ENCODE results near the gene PKD1L1.
"Not testable (repeated sequence)": the region's sequence is repeated elsewhere in the genome, so short reads cannot be mapped to it uniquely, and the experiment has no call there.

PKD1L1 gene

DNA sequence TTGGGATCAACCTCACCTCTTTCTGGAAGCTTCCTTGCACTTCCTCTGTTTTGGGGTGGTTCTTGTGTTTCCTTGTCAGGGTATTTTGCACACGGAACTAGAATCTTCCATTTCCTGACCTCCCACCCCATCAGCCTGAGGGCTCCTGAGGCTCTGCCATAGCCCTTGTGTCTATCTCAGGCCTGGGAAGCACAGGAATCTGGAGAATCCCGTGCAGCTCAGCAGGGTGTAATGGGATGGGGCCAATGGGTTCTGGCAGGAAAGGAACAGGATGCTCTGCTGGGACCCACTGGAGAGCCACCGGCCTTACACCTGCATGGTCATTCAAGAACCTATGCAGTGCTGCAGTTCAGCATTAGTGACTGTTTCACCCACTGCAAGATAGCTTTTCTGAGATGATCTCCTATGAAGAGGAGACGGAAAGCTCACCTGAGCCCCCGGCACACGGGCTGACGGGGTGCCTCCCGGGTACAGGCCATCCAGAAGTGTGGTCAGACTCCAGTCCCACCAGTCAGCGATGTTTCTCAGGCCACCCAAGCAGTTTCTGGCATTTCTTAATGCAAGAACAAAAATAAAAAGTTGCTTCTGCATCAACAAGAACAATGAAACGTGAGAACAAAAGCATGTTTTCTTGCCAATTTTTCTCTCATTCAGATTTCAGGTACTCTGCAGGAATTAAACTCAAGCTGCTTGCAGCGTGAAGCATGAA lies 133.2 kb downstream of the PKD1L1 start:
- DNase-seq (ENCODE audit: low spot score), result no peak

DNA sequence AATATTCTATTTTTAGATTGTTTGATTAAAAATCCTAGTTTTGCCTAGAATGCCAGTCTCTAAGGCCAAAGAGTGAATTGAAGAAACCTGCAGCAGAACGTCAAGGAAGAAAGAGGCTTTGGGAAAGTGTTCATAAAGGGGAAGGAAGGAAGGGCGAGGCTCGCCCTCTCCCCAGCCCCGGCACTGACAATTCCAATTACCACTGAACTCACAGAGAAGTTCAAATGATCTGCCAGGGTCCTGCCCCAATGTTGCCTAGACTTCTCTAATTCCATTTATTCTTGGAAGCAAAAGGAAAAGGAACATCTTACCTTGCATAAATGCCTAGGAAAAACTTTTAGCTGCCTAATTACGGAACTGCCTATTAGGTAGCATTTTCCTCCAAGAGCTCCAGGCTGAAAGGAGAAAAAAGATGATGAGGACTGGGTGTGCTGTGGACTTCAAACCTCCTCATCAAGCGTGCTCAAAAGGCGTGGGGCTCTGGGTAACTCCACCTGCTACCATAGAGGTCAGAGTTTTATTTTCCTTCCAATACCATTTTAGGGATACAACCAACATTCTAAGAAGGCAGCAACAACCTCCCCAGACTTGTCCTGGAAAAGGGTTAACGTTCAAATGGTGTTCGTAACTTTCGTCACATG lies 134.5 kb downstream of the PKD1L1 start:
- DNase-seq (ENCODE audit: low spot score), result no peak

DNA sequence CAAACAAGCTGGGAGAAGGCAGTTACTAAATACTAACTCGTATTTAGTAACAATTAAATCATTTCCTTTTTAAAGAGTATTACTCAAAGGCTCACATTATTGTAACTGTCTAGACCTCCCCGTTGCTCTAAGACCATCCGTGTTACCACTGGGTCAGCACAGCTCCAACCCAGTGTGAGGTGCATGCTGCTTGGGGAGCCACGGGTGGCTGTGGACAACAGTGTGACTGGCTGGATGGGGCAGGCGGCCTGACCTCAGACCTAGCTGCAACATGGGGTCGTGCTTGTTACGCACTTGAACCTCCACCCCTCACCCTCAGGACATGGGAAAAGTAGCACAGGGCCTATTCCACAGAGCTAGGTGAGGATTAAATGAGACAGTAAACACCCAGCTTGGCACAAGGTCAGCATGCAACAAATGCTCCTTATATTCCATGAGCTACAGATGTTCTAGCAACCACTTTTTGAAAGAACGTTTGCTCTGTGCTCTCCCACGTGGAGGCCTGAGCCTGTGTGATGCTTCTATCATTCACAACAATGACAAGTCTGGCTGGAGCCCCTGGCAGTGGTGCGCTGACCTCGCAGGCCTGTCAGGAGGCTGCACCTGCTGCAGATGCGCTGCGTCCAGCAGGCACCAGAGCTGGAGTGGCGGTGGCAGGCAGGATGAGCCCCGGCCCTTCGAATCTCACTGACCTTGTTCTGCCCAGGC lies 135.7 kb downstream of the PKD1L1 start:
- DNase-seq (ENCODE audit: low spot score), result no peak

DNA sequence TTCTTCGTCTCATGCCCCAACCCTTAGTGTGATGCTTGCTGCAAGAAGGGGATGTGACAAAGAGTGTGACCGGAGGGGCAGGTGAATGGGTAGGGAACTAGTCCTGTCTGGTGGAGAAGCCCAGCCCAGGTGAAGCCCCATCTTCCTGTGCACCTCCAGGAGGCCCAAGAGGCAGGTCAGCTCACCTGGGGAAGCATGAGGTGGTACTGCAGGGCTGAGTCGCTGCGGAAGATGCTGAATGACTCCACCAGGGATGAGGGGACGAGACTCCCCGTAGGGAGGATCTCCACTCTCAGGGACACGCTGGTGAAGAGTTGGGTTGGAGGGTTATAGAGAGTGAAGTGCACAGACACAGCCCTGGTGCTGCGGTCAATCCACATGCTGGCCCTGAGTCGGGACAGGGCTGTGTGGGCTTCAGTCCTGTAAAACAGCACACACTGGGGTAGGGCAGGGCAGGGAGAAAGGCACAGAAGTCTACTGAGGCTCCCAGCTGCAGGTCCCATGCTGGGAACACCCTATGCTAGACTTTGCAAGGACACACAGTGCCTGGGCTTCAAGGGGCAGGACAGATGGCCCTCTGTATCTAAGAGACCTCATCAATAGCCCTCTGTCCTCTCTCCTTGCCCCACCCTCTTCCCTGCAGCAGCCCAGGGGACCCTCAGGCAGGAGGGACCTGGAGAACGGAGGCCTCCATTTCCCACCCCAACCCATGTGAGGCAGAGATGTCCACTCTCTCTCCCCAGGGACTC lies 136.5 kb downstream of the PKD1L1 start:
- no peak for DNase-seq (ENCODE audit: low spot score)

DNA sequence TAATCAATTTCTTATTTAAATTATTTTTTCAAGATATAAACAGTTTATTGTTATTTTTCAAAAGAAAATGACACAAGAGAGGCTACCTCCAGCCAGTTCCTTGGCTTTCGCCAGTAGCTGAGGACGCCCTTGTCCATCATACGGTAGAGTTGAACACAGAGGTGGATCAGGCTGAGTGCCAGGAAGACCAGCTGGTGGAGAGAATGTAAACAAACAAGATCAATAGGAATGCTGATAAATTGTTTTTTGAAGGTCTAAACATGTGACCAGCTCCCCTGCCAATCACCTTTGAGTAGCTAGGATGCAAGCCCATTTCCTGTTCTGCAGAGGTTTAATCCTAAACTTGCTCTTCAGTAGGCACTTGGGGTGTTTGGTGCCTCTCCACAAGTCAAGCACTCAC lies 138.9 kb downstream of the PKD1L1 start:
- DNase-seq (ENCODE audit: low spot score), result no peak

DNA sequence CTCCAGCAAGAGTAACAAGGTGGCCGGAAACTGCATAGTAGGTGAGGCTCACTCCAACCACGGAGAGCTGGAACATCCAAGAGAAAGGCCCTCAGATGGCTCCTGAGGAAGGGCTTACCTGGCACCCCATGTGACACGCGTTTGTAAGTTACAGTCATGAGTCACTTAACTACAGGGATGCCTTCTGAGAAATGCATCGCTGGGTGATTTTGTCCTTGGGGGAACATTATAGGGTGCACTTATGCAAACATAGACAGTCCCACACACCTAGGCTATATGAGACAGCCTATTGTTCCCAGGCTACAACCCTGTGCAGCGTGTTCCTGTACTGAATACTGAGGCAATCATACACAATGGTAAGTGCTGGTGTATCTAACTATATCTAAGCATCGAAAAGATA lies 139.9 kb downstream of the PKD1L1 start:
- no peak for DNase-seq (ENCODE audit: low spot score)

DNA sequence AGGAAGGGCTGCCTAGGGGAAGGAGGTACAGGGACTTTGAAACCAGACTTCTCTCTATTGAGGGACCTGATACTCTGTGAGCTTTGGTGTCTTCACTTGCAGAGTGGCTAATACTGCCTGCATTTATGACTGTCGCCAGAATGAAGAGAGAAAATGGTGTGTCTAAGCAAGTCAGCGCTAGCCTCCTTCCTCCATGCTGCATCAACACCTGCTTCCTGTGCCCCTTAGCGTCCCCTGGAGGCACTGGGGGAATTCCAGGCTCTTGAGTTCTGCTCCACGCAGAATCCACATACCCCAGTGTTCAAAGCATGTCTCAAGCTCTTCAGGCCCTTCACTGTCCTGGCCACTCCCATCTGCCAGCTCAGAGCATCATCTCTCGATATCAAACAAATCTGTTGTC lies 140.5 kb downstream of the PKD1L1 start:
- no peak for DNase-seq (ENCODE audit: low spot score)

DNA sequence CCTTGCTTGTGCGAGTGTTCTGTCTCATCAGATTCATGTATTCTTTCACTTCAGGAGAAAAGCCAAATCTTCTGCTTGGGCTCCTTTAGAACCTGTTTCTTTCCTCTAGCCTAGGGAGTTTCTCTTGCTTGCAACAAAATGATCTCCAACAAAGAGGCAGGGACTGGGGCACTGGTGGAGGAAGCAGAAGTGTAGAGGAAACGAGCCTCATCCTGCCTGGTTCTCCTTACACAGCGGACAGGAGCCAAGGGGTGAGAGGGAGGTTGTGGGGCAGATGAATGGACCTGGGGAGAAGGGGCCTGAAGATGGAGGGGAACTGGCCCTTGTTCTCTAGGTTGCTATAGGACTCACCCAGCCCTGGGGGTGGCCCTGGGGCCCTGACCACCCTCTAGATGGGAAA lies 141.1 kb downstream of the PKD1L1 start:
- DNase-seq (ENCODE audit: low spot score), result no peak

DNA sequence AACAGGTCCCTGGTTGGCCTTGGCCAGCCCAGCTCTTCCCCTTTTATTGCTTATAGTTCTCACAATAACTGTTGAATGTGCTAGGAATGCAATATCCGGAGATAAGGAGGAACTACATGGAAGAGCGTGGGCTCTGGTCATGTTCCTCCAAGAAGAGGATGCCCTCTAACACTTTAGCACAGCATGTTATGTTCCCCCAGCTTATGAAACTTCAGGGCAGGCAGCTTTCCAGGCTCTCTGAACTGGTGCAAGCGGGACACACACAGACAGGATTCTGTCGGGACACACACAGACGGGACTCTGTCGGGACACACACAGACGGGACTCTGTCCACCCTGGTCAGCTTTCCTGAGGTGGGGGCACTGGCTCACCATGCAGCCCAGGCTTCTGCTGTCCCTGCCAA lies 141.6 kb downstream of the PKD1L1 start:
- DNase-seq (ENCODE audit: low spot score), result no peak

DNA sequence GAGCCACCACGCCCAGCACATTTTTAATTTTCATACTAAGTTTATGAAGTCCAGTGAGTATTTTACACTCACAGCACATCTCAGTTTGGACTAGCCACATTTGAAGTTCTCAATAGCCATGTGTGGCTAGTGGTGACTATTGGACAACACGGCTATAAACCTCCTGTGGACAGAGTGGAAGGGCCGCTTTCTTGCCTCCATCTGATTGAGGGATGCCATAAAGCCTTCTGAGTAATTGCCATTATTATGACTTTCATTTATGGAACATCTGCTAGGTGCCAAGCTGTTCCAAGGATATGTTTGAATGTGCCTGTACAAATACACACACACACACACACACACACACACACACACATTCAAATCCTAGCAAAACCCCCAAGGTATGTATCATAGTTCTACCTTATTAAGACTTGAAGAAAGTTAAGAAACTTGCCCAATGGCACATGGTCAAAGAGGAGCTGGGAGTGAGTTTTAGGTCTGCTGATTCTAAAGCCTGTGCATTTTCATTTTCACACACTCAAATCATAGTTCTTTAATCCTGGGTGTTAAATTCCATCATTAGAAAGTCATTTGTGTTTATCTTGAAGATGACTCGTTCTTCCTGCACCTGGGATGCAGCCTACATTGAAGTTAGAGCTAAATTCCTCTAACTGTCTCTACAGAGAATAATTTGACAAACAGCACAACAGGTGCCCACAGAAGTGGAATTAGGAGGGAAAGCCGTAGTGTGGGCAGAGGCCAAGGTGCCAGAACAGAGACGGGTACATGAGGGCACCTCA lies 143.3 kb downstream of the PKD1L1 start:
- no peak for DNase-seq (ENCODE audit: low spot score)

DNA sequence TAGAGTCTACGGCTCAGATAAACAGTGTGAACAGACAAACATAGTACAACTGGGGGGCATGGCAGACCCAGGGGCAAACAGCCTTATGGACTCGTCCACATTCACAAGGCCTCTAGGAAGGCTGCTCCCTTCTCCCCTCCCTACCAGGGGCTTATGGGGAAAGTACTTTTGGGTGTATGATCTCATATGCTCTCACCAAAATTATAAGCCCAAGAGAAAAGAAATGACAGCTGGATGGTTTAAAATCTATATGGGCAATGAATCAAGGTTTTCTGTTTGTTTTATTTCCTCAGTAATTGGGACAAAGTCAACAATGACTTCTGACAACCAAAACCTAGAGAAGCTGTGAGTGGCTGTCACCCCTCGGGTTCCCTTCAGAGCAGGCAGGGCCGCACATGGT lies 144.4 kb downstream of the PKD1L1 start:
- DNase-seq (ENCODE audit: low spot score), result no peak

DNA sequence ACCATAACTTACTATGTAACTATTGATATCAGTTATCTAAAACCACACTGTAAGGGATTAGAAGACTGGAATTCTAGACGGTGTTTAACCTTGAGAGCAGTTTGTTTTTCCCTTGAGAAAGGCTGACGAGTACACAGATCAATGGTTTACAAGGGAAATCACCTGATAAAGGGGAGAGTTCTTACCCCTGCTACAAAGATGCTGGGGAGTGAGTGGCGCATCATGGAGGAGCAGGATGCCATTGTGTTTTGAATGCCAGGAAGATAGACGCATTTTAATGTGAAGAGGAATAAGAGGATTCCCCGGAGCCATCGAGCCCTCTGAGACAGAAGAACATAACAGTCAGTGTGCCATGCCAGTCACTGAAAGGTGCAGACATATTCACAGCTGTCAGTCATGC lies 145.2 kb downstream of the PKD1L1 start:
- DNase-seq (ENCODE audit: low spot score), result no peak

DNA sequence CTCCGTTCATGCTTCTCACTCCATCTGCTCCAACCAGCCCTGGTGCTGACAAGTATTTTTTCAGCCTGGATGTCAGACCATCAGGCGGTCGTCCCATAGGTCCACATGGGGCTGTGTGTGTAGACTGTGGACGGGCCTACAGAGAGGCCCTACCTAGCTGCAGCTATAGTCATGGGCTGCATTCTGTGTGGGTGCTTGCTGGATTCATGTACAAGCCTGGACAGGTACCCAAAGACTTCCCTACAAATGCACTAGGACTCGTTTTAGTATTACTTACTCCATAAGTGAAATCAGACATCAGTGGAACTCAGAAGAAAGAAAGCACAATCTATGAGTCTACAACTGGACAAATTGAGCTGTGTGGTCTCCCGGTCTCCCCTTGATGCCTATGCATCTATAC lies 146.8 kb downstream of the PKD1L1 start:
- no peak for DNase-seq (ENCODE audit: low spot score)

DNA sequence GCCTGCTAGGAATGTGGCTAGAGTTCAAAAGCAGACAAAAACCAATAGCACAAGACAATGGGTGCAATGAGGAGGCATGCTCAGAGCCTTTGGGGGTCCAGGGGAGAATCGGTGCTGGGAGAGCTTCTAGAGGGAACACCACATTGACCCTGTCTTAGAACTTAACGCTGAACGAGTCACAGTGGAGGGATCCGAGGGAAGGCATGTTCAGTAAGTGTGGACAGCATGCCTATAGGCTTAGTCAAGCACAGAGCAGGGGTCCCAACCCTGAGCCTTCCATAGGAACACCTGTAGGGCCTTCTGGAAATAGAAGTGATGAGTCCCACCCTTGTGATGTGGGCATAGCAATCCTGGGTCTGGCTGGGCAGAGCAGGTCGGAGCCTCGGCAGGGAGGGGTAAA lies 148.7 kb downstream of the PKD1L1 start:
- no peak for DNase-seq (ENCODE audit: low spot score)

DNA sequence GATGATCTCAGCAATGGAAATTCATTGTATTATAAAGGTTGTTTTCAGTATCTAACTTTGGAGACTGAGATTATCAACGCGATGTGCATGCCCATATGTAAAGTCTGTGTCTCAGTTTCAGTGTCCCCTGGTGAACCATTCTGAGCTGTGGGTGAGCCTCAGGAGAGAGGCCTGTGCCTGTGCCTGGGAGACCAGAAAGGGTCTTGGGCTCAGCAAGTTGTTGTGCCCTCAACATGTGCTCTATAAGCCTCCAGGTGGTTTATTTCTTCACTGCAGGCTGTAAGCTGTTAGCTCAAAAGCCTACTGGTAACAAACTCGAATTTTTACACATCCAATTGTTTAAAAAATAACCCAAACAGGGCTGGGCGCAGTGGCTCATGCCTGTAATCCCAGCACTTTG lies 151.9 kb downstream of the PKD1L1 start:
- DNase-seq (ENCODE audit: low spot score), result no peak

DNA sequence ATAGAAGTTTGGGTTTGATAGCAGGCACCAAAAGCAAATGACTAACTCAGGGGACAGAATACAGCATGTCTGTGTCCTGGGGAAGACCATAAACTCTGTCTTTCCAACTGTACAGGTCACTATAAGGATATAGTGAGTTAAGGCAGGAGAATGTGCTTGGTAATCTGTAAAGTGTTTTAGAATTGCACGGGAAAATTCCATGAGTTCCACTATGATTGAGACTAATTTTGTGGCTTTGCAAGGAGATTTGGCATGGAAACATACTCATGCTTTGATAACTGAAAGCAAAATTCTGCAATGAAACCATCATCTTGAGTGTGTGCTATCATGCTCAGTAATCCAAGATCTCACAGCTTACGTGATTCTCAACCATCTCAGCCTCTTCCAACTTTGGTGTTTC lies 152.6 kb downstream of the PKD1L1 start:
- DNase-seq (ENCODE audit: low spot score), result no peak

DNA sequence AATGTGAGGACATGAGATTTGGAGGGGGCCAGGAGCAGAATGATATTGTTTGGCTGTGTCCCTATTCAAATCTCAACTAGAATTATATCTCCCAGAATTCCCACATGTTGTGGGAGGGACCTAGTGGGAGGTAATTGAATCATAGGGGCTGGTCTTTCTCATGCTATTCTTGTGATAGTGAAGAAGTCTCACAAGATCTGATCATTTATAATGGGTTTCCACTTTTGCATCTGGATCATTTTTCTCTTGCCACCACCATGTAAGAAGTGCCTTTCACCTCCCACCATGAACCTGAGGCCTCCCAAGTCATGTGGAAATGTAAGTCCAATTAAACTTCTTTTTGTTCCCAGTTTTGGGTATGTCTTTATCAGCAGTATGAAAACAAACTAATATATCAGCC lies 153.1 kb downstream of the PKD1L1 start:
- not testable (repeated sequence) for DNase-seq (ENCODE audit: low spot score)

DNA sequence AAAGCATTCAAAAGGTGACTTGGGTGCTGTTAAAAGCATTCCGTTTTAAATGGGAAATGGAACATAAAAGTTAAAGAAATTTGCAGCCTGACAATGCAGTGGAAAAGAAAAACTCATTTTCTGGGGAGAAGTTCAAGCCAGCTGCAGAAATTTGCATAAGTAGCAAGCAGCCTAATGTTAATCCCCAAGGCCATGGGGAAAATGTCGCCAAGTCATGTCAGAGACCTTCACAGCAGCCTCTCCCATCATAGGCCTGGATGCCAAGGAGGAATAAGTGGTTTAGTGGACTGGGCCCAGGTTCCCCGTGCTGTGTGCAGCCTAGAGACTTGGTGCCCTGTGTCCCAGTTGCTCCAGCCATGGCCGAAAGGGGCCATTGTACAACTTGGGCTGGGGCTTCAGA lies 154.2 kb downstream of the PKD1L1 start:
- no peak for DNase-seq (ENCODE audit: low spot score)

DNA sequence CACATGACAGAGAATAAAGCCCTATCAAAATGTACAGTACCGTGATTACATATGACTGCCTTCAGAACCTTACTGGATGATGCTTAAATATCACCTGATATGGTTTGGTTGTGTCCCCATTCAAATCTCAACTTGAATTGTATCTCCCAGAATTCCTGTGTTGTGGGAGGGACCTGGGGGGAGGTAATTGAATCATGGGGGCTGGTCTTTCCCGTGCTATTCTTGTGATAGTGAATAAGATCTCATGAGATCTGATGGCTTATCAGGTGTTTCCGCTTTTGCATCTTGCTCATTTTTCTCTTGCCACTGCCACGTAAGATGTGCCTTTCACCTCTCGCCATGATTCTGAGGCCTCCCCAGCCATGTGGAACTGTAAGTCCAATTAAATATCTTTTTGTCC lies 155.1 kb downstream of the PKD1L1 start:
- not testable (repeated sequence) for DNase-seq (ENCODE audit: low spot score)

DNA sequence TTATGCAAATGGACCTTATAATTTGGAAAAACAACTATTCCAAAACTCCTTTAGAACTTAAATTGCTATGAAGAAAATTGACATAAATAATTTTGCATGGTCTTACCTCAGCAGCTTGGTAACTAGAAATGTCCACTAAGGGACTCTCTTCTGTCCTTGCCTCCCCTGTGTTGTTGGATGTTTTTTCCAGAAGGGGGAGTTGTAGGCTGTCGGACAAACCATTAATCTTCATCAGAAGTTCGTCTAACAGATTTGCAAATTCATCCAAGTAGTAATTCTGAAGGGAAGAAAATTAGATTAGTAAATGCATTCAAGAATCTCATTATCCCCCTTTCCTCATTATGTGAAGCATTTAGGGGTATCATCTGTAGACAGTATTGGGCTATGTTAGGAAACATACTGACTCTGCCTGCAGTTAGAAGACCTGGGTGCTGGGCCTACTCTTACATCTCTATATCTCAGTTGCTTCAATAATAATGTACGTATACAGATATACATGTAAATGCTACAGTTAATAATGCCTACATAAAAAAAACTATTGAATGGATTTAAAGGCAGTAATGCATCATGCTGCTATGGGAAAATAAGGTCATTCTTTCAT lies 155.6 kb downstream of the PKD1L1 start:
- DNase-seq (ENCODE audit: low spot score), result no peak

DNA sequence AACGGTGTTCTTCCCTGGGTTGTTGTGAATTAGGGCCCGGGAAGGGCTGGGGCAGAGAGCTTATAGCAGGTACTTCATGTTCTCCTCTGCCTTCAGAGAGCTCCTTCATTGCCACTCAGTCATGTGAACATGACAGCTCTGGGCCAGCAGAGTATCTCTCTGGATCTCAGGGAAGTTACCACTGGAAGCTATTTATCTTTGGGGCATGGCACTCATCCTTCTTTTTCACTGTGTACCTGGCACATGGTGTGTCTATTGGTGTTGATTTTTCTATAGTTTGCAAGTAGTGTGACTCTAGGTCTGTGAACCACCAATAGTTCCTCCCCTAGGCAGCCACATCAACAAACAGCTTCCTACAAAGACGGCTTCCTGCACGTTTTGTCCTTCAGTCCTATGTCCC lies 156.6 kb downstream of the PKD1L1 start:
- DNase-seq (ENCODE audit: low spot score), result no peak

DNA sequence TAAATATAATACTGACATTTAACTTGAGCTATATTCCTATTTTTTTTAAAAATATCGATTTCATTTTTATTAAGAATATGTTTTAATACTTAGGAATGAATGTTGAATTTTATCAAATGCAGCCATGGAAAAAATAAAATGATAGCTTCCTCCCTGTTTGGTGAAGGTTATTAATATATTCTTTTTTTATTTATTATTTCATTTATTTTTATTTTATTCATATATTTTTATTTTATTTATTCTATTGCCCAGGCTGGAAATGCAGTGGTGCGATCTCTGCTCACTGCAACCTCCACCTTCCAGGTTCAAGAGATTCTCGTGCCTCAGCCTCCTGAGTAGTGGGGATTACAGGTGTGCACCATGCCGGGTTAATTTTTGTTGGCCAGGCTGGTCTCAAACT lies 160.2 kb downstream of the PKD1L1 start:
- DNase-seq (ENCODE audit: low spot score), result no peak
